Osteoblast (primary cell): ENCODE results near the gene REPS1. TPM values are rescaled to one million over a fixed set of nuclear protein-coding genes. Genes with fewer than 3 reads are reported as not detected.

Experiments
- DNase-seq: peaks from one replicate; pipeline ENCODE4 v3.0.0; 2011; ENCODE audit warnings: low spot score, mixed read lengths; ENCODE audit not compliant: insufficient read length; ENCODE audit errors: missing footprints
- H2AFZ ChIP-seq: 2 replicates; pipeline ENCODE4 v1.6.0; 2011; ENCODE audit warnings: mild to moderate bottlenecking, low read length
- H3K27ac ChIP-seq: 2 replicates; pipeline ENCODE4 v1.5.1; 2011; ENCODE audit warnings: mild to moderate bottlenecking, low read depth, low read length, moderate library complexity
- H3K27me3 ChIP-seq: 2 replicates; pipeline ENCODE4 v1.6.0; 2012; ENCODE audit warnings: mild to moderate bottlenecking, control low read depth, inconsistent platforms, low read length, moderate library complexity; ENCODE audit not compliant: insufficient read depth
- H3K36me3 ChIP-seq: 2 replicates; pipeline ENCODE4 v1.5.1; 2011; ENCODE audit warnings: mild to moderate bottlenecking, low read length, control low read depth, moderate library complexity; ENCODE audit not compliant: insufficient read depth
- H3K4me1 ChIP-seq: 2 replicates; pipeline ENCODE4 v1.5.1; 2011; ENCODE audit warnings: mild to moderate bottlenecking, low read length, control low read depth, moderate library complexity; ENCODE audit not compliant: insufficient read depth
- H3K4me2 ChIP-seq: 2 replicates; pipeline ENCODE4 v1.6.0; 2011; ENCODE audit warnings: mild to moderate bottlenecking, low read length; ENCODE audit not compliant: insufficient read depth
- H3K4me3 ChIP-seq: fragments of 200-600 bp; sonication (generic); 3 replicates; pipeline ENCODE4 v1.5.1; 2012; ENCODE audit warnings: mild to moderate bottlenecking, low read length, inconsistent platforms; ENCODE audit not compliant: insufficient read depth
- H3K79me2 ChIP-seq: 2 replicates; pipeline ENCODE4 v1.6.0; 2012; ENCODE audit warnings: mild to moderate bottlenecking, low read length, control low read depth, inconsistent platforms; ENCODE audit not compliant: insufficient read depth
- H3K9me3 ChIP-seq: 2 replicates; pipeline ENCODE4 v1.5.1; 2011; ENCODE audit warnings: low read depth, low read length, control low read depth
- H4K20me1 ChIP-seq: 2 replicates; pipeline ENCODE4 v1.6.0; 2012; ENCODE audit warnings: mild to moderate bottlenecking, low read length, control low read depth; ENCODE audit not compliant: insufficient read depth
- CTCF ChIP-seq: IDR thresholded peaks from 2 replicates; pipeline ENCODE4 v1.5.1; 2011; ENCODE audit warnings: mild to moderate bottlenecking, low read depth, low read length, moderate library complexity; ENCODE audit errors: extremely low read depth
- total RNA-seq: library from RNA; depleted of rRNA; stranded (reverse); fragments of >200 nt; gene quantifications from 2 replicates; pipeline ENCODE4 v1.2.3, GENCODE V29; 2012

REPS1 gene
- total RNA-seq, 1 donor: 43.1 TPM

DNA sequence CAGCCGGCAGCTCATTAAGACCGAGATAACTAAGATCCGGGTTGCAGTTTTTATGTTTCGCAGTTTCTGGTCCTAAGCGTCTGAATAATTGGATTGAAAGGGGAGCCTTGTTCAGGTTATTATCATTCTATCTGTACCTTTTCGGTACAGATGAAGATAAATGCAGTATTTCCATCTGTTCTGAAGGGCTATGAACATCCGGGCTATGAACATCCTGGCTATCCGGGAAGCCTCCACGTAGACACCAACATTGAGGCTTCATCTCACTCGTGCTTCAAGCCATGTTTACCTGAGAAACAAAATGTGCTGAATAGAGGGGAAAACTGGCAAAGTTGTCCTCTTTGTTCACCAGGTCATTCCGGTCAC, 399 bp upstream of the REPS1 start:
- H3K79me2 ChIP-seq: peaks cover 46% of the 10 kb centered on the region
- no peaks in the 10 kb centered on the region for H3K27me3 ChIP-seq
- peak overlapping the region; percentile 89 for H3K4me2 ChIP-seq
- no peaks in the 10 kb centered on the region for H3K36me3 ChIP-seq
- no peak for TF ChIP-seq CTCF
- peak overlapping the region; percentile 90 for H3K4me3 ChIP-seq
- H4K20me1 ChIP-seq: peaks cover 18% of the 10 kb centered on the region
- no peak for DNase-seq
- peak overlapping the region; percentile 100 for H2AFZ ChIP-seq
- no peaks in the 10 kb centered on the region for H3K9me3 ChIP-seq
- H3K4me1 ChIP-seq: peaks cover 23% of the 10 kb centered on the region
- peak overlapping the region; percentile 75 for H3K27ac ChIP-seq

GRCh38 chr6:138987080-138987642, 892 bp downstream of the REPS1 start:
- Histone ChIP-seq H3K4me3 (peak overlapping the region; percentile 90), H3K36me3 (no peaks in the 10 kb centered on the region), H3K4me2 (peak overlapping the region; percentile 95), H3K79me2 (peaks cover 57% of the 10 kb centered on the region), H3K9me3 (no peaks in the 10 kb centered on the region), H3K27ac (peak overlapping the region; percentile 75), H4K20me1 (peaks cover 18% of the 10 kb centered on the region), H3K27me3 (no peaks in the 10 kb centered on the region), H3K4me1 (peaks cover 23% of the 10 kb centered on the region), H2AFZ (peak overlapping the region; percentile 91)
- TF ChIP-seq CTCF: no peak
- DNase-seq: peak; percentile 80

- H2AFZ ChIP-seq: peak overlapping the region; percentile 91
- no peaks in the 10 kb centered on the region for H3K27me3 ChIP-seq
- H3K4me2 ChIP-seq: peak overlapping the region; percentile 95
- no peak for DNase-seq
- no peaks in the 10 kb centered on the region for H3K36me3 ChIP-seq
- H3K27ac ChIP-seq: peak overlapping the region; percentile 75
- H4K20me1 ChIP-seq: peaks cover 18% of the 10 kb centered on the region
- no peaks in the 10 kb centered on the region for H3K9me3 ChIP-seq
- H3K4me3 ChIP-seq: peak overlapping the region; percentile 90
- no peak for TF ChIP-seq CTCF
- H3K4me1 ChIP-seq: peaks cover 23% of the 10 kb centered on the region
- H3K79me2 ChIP-seq: peaks cover 63% of the 10 kb centered on the region
These were observed 1.5 kb downstream of the REPS1 start for GRCh38 chr6:138986578-138986977.

- H3K36me3 ChIP-seq: no peaks in the 10 kb centered on the region
- H2AFZ ChIP-seq: no peak overlapping the region
- H3K27ac ChIP-seq: no peak overlapping the region
- H3K4me3 ChIP-seq: no peak overlapping the region
- no peak for DNase-seq
- peaks cover 26% of the 10 kb centered on the region for H3K4me1 ChIP-seq
- H3K4me2 ChIP-seq: no peak overlapping the region
- peaks cover 96% of the 10 kb centered on the region for H3K79me2 ChIP-seq
- no peak for TF ChIP-seq CTCF
- no peaks in the 10 kb centered on the region for H3K27me3 ChIP-seq
- peaks cover 14% of the 10 kb centered on the region for H4K20me1 ChIP-seq
- H3K9me3 ChIP-seq: no peaks in the 10 kb centered on the region
These were observed 6.6 kb downstream of the REPS1 start for GRCh38 chr6:138981416-138981815.
